Islet of Langerhans (tissue), 1 donor: Measurements from ENCODE around the gene FOXP4.
A peak's percentile ranks its signal among the peaks of the same experiment; 100 is the strongest.

Source experiments
- FAIRE-seq: peaks from one replicate; lab custom pipeline; 2011; peaks lifted over from hg19 to GRCh38; lab: Jason Lieb, UNC

The FOXP4 gene

DNA sequence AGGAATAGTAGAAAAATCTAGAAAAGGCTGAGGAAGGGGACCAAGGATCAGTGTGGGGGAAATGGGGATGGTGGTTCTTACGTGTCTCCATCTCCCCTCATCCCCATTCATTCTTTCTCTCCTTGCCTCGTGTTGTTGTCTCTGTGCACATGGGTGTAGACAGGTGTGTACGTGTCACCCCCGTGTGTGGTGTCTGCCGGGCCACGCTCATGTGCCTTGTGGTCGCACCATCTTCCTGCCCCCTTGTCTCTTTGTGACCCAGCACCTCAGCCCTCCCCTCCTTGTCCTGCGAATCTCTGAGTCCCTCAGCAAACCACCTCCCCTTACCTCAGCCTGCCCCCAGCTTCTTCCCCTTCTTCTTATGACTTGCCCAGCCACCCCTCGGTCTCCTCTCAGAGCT lies 39.4 kb downstream of the FOXP4 start:
- no peak for FAIRE-seq

DNA sequence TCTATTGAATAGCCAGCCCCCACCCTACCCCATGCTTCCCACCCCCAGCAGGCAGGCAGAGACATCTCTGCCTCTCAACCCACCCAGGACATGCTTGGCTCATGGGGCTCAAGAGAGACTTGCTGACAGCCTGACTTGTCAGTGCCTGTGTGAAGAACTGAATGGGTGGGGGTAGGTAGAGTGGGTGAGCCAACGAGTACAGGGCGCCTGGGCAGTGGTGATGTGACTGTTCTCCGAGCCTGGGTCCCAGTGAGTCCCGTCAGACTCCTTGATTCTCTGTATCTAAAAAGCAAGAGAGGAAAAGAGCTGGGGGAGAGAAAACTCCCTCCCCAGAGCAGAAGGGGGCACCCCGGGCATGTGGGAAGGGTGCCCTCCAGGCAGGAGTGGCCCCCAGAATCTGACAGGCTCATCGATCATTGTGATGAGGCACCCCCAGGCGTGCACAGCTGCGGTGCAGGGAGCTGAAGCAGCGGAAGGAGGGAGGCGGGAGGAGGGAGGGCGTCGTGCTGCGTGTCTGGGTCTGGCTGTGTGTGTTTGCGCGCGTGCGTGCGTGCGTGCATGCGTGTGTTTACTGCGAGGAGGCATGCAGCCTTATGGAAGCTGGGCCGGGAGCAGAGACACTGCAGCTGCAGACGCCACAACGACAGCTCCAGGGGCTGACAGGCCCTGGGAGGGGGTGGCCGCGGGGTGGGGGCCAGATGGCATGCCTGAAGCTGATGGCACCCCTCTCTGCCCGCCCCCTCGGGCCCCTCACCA lies 40.2 kb downstream of the FOXP4 start:
- no peak for FAIRE-seq

DNA sequence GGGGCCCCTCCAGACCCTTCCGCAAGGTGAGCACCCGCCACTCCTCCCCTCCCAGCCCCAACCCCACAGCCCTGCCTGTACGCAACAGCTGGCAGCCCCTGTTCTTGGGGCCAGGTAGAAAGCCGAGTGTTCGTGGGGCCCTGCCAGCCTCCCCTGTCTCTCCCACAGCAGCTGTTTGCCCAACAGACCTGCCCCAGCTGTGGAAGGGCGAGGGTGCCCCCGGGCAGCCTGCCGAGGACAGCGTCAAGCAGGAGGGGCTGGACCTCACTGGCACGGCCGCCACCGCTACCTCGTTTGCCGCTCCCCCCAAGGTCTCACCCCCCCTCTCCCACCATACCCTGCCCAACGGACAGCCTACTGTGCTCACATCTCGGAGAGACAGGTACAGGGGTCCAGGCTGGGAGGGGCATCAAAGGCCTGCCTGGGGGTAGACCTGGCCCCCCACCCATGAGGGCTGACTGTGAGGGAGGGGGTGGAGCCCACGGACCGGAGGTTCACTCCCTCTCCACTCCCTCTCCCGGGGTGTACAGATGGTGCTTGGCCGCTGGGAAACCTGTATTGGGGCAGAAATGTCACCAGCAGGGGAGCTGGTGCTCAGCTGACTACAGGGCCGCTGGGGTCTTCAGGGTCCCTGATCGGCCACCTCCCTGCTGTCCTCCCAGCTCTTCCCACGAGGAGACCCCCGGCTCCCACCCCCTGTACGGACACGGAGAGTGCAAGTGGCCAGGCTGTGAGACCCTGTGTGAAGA lies 41.1 kb downstream of the FOXP4 start:
- no peak for FAIRE-seq

DNA sequence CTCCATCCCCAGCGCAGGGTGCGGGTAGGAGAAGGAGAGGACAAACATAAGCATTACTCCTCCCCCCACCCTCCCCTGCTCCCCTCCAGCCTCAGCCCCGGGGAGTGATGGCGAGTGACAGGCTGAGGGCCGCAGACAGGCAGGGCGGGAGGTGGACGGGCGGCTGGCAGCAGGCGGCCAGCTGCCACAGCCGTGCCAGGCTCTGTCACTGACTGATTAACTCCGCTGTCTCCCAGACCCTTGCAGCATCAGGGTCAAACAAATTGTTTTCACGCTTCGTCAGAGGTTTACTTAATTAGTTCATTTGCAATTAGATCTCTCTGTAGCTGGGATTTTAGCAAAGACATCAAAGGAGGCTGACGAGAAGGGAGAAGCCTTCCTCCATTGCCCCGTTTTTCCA lies 41.9 kb downstream of the FOXP4 start:
- no peak for FAIRE-seq

DNA sequence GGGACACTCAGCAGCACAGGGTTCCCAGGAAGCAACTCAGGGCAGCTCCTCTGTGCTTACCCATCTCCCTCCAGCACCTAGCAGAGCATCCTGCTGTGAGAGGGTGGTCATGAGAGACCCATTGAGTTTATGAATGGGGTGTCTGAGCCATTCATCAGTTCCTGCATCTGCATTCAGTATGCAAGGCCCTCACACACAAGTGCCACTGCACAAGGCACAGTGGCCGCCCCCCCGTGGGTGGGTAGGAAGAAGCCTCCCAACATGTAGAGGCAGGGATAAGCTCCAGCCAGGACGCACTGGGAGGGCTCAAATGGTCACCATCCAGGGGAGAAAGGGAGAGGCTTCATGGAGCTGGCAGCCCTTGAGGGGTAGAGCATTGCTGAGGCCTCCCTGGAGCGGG lies 43.0 kb downstream of the FOXP4 start:
- FAIRE-seq = no peak

DNA sequence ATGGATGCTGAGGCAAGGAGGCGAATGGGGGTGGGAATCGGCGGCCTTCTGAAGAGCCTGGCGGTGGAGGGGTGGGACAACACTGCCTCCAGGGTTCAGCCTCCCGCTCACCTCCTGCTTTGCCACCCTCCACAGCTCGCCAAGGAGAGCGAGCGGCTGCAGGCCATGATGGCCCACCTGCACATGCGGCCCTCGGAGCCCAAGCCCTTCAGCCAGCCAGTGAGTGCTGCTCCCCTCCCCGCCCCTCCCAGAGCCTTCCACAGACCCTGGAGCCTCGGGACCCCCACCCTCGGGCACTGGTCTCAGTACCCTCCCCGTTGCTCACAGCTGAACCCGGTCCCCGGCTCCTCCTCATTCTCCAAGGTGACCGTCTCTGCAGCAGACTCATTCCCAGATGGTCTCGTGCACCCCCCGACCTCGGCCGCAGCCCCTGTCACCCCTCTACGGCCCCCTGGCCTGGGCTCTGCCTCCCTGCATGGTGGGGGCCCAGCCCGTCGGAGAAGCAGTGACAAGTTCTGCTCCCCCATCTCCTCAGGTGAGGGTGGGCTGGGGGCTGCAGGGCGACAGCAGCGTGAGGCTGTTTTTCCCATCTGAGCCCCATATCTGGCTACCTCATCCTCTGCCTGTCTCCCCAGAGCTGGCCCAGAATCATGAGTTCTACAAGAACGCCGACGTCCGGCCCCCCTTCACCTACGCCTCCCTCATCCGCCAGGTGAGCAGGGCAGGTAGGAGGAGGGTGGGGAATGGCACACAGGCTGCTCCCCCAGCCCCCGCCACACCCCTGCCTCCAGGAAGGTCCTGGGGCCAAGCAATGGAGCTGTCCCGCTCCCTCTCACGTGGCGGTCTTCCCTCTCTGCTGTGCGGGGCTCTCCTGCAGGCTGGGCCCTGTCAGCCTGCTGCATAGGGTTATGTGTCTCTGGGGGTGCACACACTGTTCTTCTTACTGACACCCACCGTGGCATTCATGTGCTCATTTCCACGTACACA lies 43.7 kb downstream of the FOXP4 start:
- no peak for FAIRE-seq

DNA sequence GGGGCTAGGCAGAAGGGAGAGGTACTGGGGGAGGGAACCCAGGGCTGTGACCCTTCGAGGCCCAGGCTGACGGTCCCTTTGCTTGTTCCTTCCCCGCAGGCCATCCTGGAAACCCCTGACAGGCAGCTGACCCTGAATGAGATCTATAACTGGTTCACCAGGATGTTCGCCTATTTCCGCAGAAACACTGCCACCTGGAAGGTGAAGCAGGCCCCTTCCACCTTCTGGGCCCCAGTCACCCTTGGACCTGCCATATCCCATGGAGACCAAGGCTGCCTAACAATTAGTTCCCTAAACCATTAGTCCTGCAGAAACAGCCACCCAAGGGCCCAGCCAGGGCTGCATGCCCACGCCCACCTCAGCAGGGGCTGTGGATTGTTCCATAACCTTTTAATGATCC lies 44.9 kb downstream of the FOXP4 start:
- FAIRE-seq = no peak

DNA sequence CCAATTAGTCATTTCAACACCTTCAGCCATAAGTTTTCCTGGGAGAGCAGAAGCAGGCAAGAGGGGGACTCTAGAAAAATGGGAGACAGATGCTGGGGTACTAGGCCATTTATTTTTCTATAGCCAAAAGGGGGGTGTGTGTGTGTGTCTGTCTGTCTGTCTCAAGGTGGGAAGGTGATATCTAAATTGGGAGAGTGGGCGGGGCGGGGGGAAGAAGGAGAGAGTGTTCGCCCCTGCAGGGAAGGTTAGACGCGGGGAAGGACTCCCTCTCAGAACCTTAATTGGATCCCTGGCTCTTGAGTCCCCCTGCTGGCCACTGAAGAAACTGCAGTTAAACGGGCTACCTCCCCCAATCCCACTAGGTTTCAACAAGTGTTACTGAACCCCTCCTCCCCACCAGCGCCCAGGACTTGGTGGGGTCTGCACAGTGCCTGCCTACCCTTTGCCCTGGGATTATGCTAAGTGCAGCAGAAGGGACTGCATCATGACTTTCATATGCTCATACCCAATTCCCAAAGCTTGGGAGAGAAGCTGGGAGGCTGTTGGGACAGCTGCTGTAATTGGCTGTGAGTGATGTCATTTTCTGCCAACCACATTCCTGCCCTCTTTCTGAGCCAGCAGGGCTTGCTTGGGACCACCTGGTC lies 45.8 kb downstream of the FOXP4 start:
- peak; percentile 33 for FAIRE-seq

DNA sequence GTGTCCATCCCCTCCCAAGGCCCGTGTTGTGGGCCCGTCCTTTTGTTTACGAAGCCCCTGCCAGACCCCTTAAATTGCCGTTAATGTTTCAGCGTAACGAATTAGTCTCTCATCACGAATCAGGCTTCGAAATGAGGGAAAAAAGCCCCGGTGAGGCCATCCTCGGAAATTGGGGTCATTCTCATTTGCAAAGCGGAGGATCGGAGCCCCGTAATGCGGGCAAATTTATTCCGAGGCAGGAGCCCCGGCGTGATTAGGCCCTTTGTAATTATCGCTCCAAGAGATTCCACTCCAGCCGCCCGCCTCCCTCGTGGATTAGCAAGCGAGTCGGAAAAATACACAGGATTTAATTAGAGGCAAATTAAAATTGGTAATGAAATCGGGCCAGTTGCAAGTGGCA lies 47.2 kb downstream of the FOXP4 start:
- no peak for FAIRE-seq

DNA sequence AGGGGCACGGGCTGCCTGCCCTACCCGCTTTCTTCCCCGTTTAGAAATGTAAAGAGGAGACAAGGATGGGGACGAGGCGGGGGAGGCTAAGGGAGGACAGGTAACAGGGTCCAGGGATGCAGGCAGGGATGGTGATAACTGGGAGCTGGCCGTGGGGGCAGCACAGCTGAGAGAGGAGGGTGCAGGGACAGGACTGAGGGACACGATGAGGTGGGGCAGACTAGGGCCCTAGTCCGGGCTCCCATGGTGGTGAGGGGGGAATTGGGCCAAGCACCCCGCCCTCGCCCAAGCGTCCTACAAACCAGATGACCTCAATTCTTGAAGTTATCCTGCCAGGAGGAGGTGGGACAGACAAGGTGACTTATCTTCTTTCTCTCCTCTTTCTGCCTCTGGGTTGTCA lies 47.7 kb downstream of the FOXP4 start:
- FAIRE-seq = no peak

DNA sequence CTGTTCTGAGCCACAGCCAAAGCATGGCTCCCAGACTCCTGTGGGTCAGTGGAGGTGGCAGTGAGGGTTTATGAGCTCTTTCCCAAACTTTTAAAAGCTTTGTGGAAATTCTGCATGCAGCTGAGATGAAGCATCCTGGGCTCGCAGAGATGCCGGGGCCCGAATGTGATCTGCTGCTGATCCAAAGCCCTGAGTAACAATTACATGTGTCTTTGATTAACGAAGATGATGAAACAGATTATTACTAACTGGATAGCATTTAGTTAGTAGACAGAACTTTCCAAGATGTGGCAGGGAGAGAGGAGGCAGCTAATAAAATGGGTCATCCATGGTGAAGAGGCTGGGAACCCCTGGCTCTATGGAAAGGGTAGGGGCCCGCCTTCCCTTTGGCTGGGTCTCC lies 48.1 kb downstream of the FOXP4 start:
- no peak for FAIRE-seq

DNA sequence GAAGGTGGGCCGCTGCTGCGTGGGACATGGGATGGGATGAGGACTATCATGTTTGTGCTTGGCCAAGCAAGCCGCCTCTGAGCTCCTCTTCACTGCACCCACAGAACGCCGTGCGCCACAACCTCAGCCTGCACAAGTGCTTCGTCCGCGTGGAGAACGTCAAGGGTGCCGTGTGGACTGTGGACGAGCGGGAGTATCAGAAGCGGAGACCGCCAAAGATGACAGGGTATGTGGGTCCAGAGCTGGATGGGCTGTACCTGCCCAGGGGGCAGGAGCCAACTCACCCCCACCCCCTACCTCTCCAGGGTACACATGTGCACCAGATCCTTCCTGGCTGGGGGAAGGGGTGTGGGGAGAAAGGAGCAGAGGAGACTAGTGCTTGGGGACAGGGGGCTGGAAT lies 48.6 kb downstream of the FOXP4 start:
- FAIRE-seq = no peak

DNA sequence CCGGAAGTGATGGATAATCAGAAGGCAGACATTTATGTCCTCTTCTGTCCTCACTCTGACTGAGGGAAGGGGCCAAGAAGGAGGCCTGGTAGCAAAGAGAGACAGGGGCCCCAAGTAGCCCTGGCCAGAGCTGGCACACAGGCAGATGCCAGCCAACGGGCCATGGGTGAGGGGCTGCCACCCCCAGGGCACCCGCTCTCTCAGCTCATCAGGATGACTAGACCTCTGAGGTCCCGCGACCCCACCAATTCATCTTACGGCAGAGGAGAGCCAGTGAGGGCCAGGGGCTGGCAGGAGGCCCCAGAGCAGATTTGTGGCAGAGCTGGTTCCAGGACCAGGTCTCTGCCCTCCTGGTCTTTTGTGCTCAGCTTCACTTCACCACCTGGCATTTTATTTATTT lies 49.0 kb downstream of the FOXP4 start:
- no peak for FAIRE-seq

DNA sequence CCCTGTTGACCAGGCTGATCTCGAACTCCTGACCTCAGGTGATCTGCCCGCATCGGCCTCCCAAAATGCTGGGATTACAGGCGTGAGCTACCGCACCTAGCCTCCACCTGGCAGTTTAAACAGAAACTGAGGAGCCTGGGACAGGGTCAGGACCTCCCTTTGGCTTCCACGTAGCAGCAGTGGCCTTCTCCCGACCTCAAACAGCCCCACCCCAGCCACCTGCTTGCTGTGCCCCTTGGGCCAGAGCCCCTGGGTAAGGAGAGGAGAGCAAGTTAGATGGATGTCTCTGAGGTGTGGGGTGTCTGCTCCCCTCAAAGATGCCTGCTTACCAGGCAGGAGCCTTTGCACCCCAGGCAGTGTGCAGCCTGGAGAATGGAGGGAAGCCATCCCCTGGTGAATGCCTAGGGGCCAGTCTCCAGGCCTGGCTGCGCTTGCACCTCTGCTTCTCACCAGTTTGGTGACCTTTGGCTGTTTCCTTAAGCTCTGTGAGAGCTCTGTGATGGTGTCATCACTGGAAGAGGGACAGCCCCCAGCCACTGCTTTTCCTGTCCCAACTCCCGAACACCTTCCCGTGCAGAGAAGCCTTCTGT lies 50.0 kb downstream of the FOXP4 start:
- FAIRE-seq = no peak

DNA sequence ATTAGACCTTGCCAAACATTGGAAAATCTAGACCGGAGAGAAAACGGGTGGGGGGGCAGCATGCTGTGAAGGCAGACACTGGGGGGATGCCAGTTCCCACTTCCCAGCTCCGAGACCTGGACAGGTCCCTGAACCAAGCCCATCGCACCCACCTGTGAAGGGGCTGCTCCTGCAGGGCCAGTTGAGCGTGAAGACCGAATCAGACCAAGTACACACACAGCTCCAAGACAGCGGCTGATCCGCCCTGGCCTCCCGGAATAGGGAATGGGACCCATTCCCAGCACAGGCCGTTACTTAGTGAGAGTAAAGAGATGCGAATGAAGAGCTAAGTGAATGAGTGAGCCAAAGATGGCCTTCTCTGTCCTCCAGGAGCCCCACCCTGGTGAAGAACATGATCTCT lies 50.6 kb downstream of the FOXP4 start:
- no peak for FAIRE-seq

DNA sequence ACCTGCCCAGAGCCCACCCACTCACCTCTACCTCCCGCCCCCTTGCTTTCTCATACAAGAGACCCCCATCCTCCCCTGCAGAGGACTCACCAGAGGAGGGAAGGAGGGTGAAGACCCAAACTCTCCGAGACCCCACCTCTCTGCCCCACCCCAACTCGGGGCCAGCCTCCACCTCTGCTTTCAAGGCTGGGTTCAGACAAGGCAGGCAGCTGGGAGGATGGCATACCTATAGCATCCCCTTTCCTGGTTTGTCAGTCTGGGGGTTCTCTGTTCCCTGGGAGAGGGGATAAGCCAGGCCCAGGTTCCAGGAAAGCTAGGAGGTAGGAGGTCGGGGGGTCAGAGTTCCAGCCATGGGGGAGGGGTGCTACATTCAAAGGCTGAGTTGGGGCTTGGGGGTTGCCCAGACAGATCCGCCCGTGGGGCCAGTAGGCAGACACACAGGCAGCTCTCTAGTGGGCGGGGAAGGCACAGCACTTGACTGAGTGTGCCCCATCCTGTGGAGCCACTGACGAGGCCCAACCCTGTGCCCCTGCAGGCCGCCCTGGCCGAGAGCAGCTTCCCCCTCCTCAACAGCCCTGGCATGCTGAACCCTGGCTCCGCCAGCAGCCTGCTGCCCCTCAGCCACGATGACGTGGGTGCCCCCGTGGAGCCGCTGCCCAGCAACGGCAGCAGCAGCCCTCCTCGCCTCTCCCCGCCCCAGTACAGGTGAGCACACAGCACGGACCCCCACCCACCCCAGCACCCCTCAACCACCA lies 51.2 kb downstream of the FOXP4 start:
- no peak for FAIRE-seq

DNA sequence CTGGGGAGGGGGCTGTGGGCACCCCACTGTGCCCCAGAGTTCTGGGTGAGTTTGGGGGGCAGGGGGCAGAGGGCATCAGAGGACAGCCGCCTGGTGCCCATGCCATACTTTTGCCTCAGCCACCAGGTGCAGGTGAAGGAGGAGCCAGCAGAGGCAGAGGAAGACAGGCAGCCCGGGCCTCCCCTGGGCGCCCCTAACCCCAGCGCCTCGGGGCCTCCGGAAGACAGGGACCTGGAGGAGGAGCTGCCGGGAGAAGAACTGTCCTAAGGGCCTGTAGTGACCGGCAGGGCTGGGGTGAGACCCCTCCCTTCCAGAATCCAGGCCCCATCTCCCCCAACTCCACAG lies 52.5 kb downstream of the FOXP4 start:
- no peak for FAIRE-seq

DNA sequence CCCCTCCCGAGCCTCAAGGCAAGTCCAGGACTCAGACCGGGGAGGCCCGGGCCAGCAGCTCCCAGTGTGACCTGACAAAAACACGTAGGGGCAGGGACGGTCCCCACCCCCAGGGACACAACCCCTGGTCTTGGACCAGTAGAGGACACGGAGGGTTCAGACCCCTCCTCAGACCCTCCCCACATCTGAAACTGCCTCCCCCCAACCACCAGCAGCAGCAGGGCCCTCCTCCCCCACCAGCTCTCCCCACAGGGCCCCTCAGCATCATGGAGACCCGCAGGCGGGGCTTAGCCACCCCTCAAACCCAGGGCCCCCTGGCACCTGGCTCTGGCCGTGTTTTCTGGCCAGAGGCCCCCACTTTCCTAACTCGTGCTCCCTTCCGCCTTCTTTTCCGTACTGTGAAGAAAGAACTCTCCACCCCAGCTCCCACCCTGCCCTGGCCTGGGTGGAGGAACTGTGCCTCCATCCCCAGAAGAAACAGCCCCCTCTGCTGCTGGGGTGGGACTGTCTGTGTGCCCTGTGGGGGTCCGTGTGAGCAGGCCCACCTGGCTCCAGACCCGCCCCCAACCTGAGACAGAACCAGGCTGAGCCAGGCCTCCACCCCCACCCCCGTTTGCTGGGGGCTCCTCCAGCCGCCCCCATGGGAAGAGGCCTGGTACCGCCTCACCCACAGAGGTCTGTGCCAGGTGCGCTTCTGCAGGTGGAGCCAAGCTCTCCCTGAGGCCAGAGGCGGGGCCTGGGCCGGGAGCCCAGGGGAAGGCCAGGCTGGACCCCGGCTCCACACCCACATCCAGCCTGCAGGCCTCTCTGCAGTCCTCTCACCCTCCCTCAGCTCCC lies 53.1 kb downstream of the FOXP4 start:
- FAIRE-seq = no peak

DNA sequence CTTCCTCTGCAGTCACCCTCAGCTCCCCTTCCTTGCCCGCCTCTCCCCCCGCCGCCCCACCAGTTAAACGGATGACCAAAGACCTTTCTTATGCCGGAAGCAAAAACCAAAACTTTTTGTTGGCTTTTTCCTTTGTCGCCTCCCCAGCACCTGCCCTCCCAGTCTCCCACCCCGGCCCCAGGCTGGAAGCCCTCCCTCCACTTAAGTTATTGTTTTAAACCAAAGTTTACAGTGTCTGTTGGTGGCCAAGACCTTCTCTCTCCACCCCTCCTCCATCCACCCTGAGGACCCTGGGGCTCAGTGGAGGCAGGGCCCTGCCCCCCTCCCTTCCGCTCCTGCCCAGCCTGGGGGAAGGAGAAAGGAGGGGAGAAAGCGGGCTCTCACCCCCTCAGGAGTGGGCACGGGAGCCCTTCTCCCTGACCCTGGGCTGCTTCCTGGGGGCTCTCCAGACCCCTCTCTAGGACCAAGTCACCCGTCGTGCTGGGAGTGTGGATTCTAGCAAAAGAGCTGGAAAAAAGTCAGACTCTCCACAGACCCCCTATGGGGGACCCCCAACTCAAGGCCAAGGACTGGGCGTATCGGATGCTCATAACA lies 53.8 kb downstream of the FOXP4 start:
- no peak for FAIRE-seq
